ENCODE results near the gene ATOSA.

The ATOSA gene

DNA sequence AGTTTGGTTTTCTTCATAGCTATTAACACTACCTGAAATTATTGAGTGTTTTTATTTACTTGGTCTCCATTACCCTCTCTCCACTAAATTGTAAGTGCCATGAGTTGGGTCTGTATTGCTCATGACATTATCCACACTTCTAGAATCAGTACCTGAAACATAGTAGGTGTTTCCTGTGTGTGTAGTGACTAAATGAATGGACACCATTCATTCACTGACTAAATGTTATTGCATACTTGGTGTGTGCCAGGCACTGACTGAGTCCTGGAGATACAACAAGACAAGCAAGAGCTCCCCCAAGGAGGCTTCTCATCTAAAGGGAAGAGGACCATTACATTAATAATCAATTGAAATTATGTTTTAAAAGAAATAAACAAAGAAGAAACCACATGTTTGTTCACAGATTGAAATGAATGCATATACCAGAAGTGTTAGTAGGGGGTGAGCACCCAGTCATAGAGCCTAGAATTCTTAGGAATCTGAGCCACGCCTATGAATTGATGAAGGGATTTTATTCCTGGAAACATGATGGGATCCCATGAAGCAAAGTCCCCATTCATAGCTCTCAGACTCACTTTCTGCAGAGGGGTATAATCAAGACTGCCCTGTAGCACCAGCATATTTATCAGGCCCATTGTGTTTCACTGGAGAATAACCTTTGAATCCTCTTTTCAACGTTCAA, 31.7 kb upstream of the ATOSA start:
- no peaks in the 10 kb centered on the region for H3K27me3 ChIP-seq (ENCODE audit: insufficient read depth, low read length, poor library complexity)
- no peaks in the 10 kb centered on the region for H3K36me3 ChIP-seq (ENCODE audit: insufficient read depth, low read length)
- no peak overlapping the region for H2AFZ ChIP-seq (ENCODE audit: low read depth, low read length)
- no peak overlapping the region for H3K9ac ChIP-seq (ENCODE audit: low read depth, low read length)
- H3K4me1 ChIP-seq (ENCODE audit: insufficient read depth, low read length) = no peaks in the 10 kb centered on the region
- H4K20me1 ChIP-seq (ENCODE audit: insufficient read depth, low read length) = no peaks in the 10 kb centered on the region
- no peak overlapping the region for H3K4me2 ChIP-seq (ENCODE audit: insufficient read depth, low read length)
- H3K4me3 ChIP-seq (ENCODE audit: low read depth in 1 of 2, low read length in 2 of 2) = no peak overlapping the region
- no peak for DNase-seq
- no peak for ATAC-seq (ENCODE audit: insufficient read depth, low read depth)
- H3K79me2 ChIP-seq (ENCODE audit: insufficient read depth, low read length) = no peaks in the 10 kb centered on the region
- no peak for TF ChIP-seq EZH2 (IDR thresholded peaks at IDR 0.05; ENCODE audit: borderline replicate concordance, low read depth, low read length, severe bottlenecking)
- TF ChIP-seq, protein P1, sequence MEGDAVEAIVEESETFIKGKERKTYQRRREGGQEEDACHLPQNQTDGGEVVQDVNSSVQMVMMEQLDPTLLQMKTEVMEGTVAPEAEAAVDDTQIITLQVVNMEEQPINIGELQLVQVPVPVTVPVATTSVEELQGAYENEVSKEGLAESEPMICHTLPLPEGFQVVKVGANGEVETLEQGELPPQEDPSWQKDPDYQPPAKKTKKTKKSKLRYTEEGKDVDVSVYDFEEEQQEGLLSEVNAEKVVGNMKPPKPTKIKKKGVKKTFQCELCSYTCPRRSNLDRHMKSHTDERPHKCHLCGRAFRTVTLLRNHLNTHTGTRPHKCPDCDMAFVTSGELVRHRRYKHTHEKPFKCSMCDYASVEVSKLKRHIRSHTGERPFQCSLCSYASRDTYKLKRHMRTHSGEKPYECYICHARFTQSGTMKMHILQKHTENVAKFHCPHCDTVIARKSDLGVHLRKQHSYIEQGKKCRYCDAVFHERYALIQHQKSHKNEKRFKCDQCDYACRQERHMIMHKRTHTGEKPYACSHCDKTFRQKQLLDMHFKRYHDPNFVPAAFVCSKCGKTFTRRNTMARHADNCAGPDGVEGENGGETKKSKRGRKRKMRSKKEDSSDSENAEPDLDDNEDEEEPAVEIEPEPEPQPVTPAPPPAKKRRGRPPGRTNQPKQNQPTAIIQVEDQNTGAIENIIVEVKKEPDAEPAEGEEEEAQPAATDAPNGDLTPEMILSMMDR (IDR thresholded peaks at IDR 0.05; ENCODE audit: borderline replicate concordance, extremely low read depth, low read length, poor library complexity, severe bottlenecking) = no peak
- no peak overlapping the region for H3K27ac ChIP-seq (ENCODE audit: low read length)
- H3K9me3 ChIP-seq (ENCODE audit: insufficient read depth, low read length, severe bottlenecking) = no peaks in the 10 kb centered on the region

DNA sequence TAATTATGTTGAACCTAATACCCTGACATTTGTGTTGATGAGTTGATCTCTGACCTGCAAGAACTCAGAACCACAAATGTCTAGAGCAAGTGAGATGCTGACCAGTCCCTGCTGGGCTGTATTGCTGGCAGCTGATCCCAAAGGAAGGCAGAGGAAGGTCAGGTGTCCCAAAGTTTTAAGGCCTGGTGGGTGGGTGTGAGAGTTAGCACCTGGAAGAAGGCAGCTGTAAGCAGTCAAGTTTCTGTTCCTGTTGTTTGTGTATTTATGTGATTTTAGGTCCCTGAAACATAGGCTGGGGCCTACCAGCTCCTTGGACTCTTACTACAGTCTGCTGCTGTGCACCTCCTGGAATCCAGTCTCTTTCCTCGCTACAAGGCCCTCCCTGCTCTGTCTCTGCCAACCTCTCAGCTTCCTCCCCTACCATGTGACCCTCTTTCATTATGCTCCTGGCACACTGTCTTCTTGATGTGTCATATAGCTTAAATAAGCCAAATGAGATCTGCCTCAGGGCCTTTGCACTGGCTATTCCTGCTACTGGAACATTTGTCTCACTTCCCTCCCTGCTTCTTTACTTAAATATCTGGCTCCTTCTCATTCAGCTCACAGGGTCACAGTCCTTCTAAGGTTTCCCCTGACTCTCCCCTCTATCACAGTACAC, 31.0 kb upstream of the ATOSA start:
- no peaks in the 10 kb centered on the region for H3K36me3 ChIP-seq (ENCODE audit: insufficient read depth, low read length)
- DNase-seq (no peak), ATAC-seq (ENCODE audit: insufficient read depth, low read depth) (no peak)
- no peak overlapping the region for H3K4me3 ChIP-seq (ENCODE audit: low read depth in 1 of 2, low read length in 2 of 2)
- H3K79me2 ChIP-seq (ENCODE audit: insufficient read depth, low read length) = no peaks in the 10 kb centered on the region
- no peaks in the 10 kb centered on the region for H3K27me3 ChIP-seq (ENCODE audit: insufficient read depth, low read length, poor library complexity)
- no peak overlapping the region for H3K9ac ChIP-seq (ENCODE audit: low read depth, low read length)
- no peak overlapping the region for H2AFZ ChIP-seq (ENCODE audit: low read depth, low read length)
- H4K20me1 ChIP-seq (ENCODE audit: insufficient read depth, low read length) = no peaks in the 10 kb centered on the region
- no peaks in the 10 kb centered on the region for H3K4me1 ChIP-seq (ENCODE audit: insufficient read depth, low read length)
- H3K27ac ChIP-seq (ENCODE audit: low read length) = no peak overlapping the region
- no peak overlapping the region for H3K4me2 ChIP-seq (ENCODE audit: insufficient read depth, low read length)
- H3K9me3 ChIP-seq (ENCODE audit: insufficient read depth, low read length, severe bottlenecking) = no peaks in the 10 kb centered on the region
- TF ChIP-seq EZH2 (IDR thresholded peaks at IDR 0.05; ENCODE audit: borderline replicate concordance, low read depth, low read length, severe bottlenecking) = no peak
- TF ChIP-seq, protein P1 (IDR thresholded peaks at IDR 0.05; ENCODE audit: borderline replicate concordance, extremely low read depth, low read length, poor library complexity, severe bottlenecking) = no peak

DNA sequence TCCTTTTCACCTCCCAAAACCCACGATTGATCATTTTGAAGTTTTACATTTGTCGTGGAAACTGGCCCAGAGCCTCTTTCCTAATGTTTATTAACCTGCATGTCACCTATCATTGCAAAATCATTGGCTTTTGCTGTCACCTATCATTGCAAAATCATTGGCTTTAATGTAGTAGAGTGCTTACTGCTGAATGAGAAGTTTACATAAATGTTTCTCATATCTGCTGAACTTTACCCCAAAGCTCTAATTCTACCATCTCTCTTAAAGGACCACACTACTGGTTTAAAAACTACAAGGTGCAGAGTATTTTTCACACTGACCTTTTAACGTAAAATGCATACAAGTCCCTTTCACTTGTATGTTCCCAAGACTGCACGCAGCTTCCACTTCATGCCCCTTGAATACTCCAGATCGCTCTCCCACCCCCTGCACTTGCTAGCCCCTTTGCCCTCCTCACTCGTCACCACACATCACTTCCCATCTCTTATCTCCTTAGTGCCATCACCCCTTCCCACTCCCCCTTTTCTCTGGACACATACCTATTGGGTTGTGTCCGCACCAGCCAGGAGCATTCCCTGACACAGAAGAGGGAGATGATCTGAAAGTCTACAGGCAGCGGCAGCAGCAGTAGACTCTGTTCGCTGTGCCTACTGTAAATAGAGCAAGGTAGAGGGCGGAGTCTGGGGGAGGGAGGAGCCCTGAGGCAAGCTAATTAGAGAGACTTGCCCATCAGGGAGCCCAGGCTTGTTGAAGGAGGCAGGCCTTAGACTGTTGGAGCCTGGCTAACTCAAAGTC, 30.2 kb upstream of the ATOSA start:
- no peak overlapping the region for H3K4me3 ChIP-seq (ENCODE audit: low read depth in 1 of 2, low read length in 2 of 2)
- H3K36me3 ChIP-seq (ENCODE audit: insufficient read depth, low read length) = no peaks in the 10 kb centered on the region
- TF ChIP-seq, protein P1 (IDR thresholded peaks at IDR 0.05; ENCODE audit: borderline replicate concordance, extremely low read depth, low read length, poor library complexity, severe bottlenecking) = no peak
- no peak for TF ChIP-seq EZH2 (IDR thresholded peaks at IDR 0.05; ENCODE audit: borderline replicate concordance, low read depth, low read length, severe bottlenecking)
- H3K9ac ChIP-seq (ENCODE audit: low read depth, low read length) = no peak overlapping the region
- no peaks in the 10 kb centered on the region for H4K20me1 ChIP-seq (ENCODE audit: insufficient read depth, low read length)
- no peak overlapping the region for H3K4me2 ChIP-seq (ENCODE audit: insufficient read depth, low read length)
- H3K27ac ChIP-seq (ENCODE audit: low read length) = no peak overlapping the region
- no peak overlapping the region for H2AFZ ChIP-seq (ENCODE audit: low read depth, low read length)
- DNase-seq (no peak), ATAC-seq (ENCODE audit: insufficient read depth, low read depth) (0 out of 3 replicates have a peak, but pooled peaks have one; percentile 48)
- no peaks in the 10 kb centered on the region for H3K27me3 ChIP-seq (ENCODE audit: insufficient read depth, low read length, poor library complexity)
- no peaks in the 10 kb centered on the region for H3K9me3 ChIP-seq (ENCODE audit: insufficient read depth, low read length, severe bottlenecking)
- no peaks in the 10 kb centered on the region for H3K79me2 ChIP-seq (ENCODE audit: insufficient read depth, low read length)
- H3K4me1 ChIP-seq (ENCODE audit: insufficient read depth, low read length) = no peaks in the 10 kb centered on the region

All from DND-41 (cell line).